ENCODE results near the gene TSHR.

The TSHR gene

DNA sequence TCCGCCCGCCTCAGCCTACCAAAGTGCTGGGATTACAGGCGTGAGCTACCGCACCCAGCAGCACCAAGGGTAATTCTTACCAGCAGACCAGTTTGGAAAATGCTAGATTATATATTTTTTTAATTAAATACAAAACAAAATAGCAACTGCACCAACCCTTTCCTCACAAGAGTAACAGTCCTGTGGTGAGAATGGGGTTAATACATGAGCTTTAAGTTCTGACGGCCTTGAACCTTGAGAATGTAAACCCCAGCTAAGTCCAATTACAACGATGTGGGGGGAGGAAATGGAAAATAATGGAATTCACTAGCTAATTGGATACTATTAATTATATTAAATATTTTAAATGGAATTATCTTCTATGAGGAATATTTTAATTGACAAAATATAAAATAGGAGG is 183.0 kb downstream of the TSHR start:
- no peak for TF ChIP-seq SIN3A (IDR thresholded peaks at IDR 0.05; ENCODE audit: borderline replicate concordance, insufficient read depth, low read length)
- no peak for TF ChIP-seq POLR2AphosphoS5 (IDR thresholded peaks at IDR 0.05; ENCODE audit: low read depth, low read length)
- no peak for TF ChIP-seq TAF1 (IDR thresholded peaks at IDR 0.05; ENCODE audit: borderline replicate concordance, insufficient read depth, low read length)
- no peak for TF ChIP-seq FOXP2 (optimal IDR thresholded peaks at IDR 0.05; ENCODE audit: borderline replicate concordance, extremely low read depth, extremely low read length, insufficient read depth)
- TF ChIP-seq, protein P1, sequence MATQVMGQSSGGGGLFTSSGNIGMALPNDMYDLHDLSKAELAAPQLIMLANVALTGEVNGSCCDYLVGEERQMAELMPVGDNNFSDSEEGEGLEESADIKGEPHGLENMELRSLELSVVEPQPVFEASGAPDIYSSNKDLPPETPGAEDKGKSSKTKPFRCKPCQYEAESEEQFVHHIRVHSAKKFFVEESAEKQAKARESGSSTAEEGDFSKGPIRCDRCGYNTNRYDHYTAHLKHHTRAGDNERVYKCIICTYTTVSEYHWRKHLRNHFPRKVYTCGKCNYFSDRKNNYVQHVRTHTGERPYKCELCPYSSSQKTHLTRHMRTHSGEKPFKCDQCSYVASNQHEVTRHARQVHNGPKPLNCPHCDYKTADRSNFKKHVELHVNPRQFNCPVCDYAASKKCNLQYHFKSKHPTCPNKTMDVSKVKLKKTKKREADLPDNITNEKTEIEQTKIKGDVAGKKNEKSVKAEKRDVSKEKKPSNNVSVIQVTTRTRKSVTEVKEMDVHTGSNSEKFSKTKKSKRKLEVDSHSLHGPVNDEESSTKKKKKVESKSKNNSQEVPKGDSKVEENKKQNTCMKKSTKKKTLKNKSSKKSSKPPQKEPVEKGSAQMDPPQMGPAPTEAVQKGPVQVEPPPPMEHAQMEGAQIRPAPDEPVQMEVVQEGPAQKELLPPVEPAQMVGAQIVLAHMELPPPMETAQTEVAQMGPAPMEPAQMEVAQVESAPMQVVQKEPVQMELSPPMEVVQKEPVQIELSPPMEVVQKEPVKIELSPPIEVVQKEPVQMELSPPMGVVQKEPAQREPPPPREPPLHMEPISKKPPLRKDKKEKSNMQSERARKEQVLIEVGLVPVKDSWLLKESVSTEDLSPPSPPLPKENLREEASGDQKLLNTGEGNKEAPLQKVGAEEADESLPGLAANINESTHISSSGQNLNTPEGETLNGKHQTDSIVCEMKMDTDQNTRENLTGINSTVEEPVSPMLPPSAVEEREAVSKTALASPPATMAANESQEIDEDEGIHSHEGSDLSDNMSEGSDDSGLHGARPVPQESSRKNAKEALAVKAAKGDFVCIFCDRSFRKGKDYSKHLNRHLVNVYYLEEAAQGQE (IDR thresholded peaks at IDR 0.05; ENCODE audit: insufficient read depth in 1 of 2, low read depth in 2 of 2, low read length in 2 of 2), result no peak

DNA sequence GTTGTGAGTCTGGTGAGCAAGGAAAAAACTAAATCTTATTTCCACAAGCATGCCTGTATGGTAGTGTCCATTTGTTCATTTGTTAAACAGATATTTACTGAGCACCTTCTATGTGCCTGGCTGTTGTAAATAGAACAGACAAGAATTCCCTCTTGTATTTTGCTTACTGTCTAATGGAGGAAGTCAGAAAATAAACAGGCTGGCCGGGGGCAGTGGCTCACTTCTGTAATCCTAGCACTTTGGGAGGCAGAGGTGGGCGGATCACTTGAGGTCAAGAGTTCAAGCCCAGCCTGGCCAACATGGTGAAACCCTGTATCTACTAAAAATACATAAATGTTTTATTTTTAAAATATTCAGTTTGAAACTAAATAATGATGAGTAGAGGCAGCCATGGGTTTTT is 186.0 kb downstream of the TSHR start:
- TF ChIP-seq, protein P1 (IDR thresholded peaks at IDR 0.05; ENCODE audit: insufficient read depth in 1 of 2, low read depth in 2 of 2, low read length in 2 of 2), result no peak
- no peak for TF ChIP-seq TAF1 (IDR thresholded peaks at IDR 0.05; ENCODE audit: borderline replicate concordance, insufficient read depth, low read length)
- no peak for TF ChIP-seq FOXP2 (optimal IDR thresholded peaks at IDR 0.05; ENCODE audit: borderline replicate concordance, extremely low read depth, extremely low read length, insufficient read depth)
- no peak for TF ChIP-seq POLR2AphosphoS5 (IDR thresholded peaks at IDR 0.05; ENCODE audit: low read depth, low read length)
- no peak for TF ChIP-seq SIN3A (IDR thresholded peaks at IDR 0.05; ENCODE audit: borderline replicate concordance, insufficient read depth, low read length)

DNA sequence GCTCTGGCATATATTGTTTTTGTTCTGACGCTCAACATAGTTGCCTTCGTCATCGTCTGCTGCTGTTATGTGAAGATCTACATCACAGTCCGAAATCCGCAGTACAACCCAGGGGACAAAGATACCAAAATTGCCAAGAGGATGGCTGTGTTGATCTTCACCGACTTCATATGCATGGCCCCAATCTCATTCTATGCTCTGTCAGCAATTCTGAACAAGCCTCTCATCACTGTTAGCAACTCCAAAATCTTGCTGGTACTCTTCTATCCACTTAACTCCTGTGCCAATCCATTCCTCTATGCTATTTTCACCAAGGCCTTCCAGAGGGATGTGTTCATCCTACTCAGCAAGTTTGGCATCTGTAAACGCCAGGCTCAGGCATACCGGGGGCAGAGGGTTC is 188.4 kb downstream of the TSHR start:
- TF ChIP-seq, protein P1 (IDR thresholded peaks at IDR 0.05; ENCODE audit: insufficient read depth in 1 of 2, low read depth in 2 of 2, low read length in 2 of 2), result no peak
- TF ChIP-seq TAF1 (IDR thresholded peaks at IDR 0.05; ENCODE audit: borderline replicate concordance, insufficient read depth, low read length) (no peak), FOXP2 (optimal IDR thresholded peaks at IDR 0.05; ENCODE audit: borderline replicate concordance, extremely low read depth, extremely low read length, insufficient read depth) (no peak), SIN3A (IDR thresholded peaks at IDR 0.05; ENCODE audit: borderline replicate concordance, insufficient read depth, low read length) (no peak), POLR2AphosphoS5 (IDR thresholded peaks at IDR 0.05; ENCODE audit: low read depth, low read length) (no peak)

DNA sequence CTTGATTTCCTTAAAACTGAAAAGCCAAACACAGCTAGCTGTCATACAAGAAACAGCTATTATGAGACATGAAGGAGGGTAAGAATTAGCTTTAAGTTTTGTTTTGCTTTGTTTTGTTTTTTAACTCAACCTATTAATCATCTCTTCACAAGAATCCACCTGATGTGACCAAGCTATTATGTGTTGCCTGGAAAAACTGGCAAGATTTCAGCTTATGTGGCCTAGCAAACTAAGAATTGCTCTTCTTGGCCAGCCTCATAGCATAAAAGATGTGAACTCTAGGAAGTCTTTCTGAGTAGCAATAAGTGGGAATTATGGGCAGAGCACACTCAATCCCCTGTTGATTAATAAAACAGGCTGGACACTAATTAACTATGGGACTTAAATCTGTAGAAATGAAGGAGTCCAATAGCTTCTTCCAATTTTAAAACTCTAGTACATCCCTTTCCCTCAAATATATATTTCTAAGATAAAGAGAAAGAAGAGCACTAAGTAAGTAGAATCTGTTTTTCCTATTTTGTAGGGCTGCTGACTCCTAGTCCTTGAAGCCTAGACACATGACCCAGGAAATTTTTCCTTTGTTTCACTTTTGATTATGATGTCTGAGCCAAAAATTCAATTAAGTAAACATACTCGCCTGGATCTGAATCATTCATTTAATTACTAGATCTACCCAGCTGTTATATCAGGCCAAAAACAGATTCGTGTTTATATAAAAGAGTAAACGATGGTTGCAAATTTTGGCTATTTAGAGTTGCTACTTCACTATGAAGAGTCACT is 189.6 kb downstream of the TSHR start:
- no peak for TF ChIP-seq TAF1 (IDR thresholded peaks at IDR 0.05; ENCODE audit: borderline replicate concordance, insufficient read depth, low read length)
- TF ChIP-seq FOXP2 (optimal IDR thresholded peaks at IDR 0.05; ENCODE audit: borderline replicate concordance, extremely low read depth, extremely low read length, insufficient read depth), result no peak
- no peak for TF ChIP-seq SIN3A (IDR thresholded peaks at IDR 0.05; ENCODE audit: borderline replicate concordance, insufficient read depth, low read length)
- no peak for TF ChIP-seq POLR2AphosphoS5 (IDR thresholded peaks at IDR 0.05; ENCODE audit: low read depth, low read length)
- TF ChIP-seq, protein P1 (IDR thresholded peaks at IDR 0.05; ENCODE audit: insufficient read depth in 1 of 2, low read depth in 2 of 2, low read length in 2 of 2), result no peak
